CD4-positive, CD25-positive, alpha-beta regulatory T cell (primary cell): ENCODE results near the gene RGL1. TPM values are rescaled to one million over a fixed set of nuclear protein-coding genes. Genes with fewer than 3 reads are reported as not detected.

Source experiments
- polyA plus RNA-seq, 4 donors: library from polyadenylated mRNA; unstranded; fragments of 300-500 nt; fragmentation: Illumina TruSeq; gene quantifications; one replicate each; pipeline ENCODE4 v1.2.3, GENCODE V29; 2021
- total RNA-seq: library from RNA; stranded (reverse); gene quantifications from one replicate; pipeline ENCODE4 v1.2.3, GENCODE V29; 2022

Gene RGL1
- total and polyA plus RNA-seq, 5 donors from 2014 or later: 1.4 to 2.8 (median 1.9) TPM

Other genes with a start within 250 kb of the RGL1 start
- gene NCF2, start 214.7 kb upstream of the RGL1 start, total RNA-seq: 9.3 TPM
- 10 to 100 TPM in 1 of 4 donors, 1 to 10 TPM in 3; 2.8 to 20.0 (median 5.4) TPM for gene NCF2, start 214.7 kb upstream of the RGL1 start, polyA plus RNA-seq
- gene ARPC5, start 169.3 kb upstream of the RGL1 start, total RNA-seq: 76.3 TPM
- 100 to 1,000 TPM; 347 to 541 (median 415) TPM for gene ARPC5, start 169.3 kb upstream of the RGL1 start, polyA plus RNA-seq
- gene APOBEC4, start 151.8 kb upstream of the RGL1 start, total RNA-seq: not detected
- not detected for gene APOBEC4, start 151.8 kb upstream of the RGL1 start, polyA plus RNA-seq
- gene COLGALT2, start 232.6 kb downstream of the RGL1 start, total RNA-seq: 0.39 TPM
- under 1 TPM in 1 of 4 donors, not detected in 3; 0.40 TPM for gene COLGALT2, start 232.6 kb downstream of the RGL1 start, polyA plus RNA-seq
- gene TSEN15, start 246.6 kb downstream of the RGL1 start, total RNA-seq: 24.0 TPM
- 10 to 100 TPM; 46.6 to 65.3 (median 55.6) TPM for gene TSEN15, start 246.6 kb downstream of the RGL1 start, polyA plus RNA-seq